HG02840 (cell line): ENCODE results near the gene OR4F16.
"Not testable (repeated sequence)": the region's sequence is repeated elsewhere in the genome, so short reads cannot be mapped to it uniquely, and the experiment has no call there.

ENCODE experiments used
- ATAC-seq: cut with Tn5 transposase; IDR thresholded peaks from one replicate; pipeline ENCODE4 v1.9.1; 2021; ENCODE audit warnings: mild to moderate bottlenecking, moderate library complexity, moderate number of reproducible peaks; ENCODE audit not compliant: unreplicated experiment, low FRiP score

OR4F16 gene

GRCh38 chr1:686554-686953 is at the start of gene OR4F16:
OR4F16 (minus strand) TSS chr1:686654; CDS start chr1:686654, 0 bp downstream.
- not testable (repeated sequence) for ATAC-seq

DNA sequence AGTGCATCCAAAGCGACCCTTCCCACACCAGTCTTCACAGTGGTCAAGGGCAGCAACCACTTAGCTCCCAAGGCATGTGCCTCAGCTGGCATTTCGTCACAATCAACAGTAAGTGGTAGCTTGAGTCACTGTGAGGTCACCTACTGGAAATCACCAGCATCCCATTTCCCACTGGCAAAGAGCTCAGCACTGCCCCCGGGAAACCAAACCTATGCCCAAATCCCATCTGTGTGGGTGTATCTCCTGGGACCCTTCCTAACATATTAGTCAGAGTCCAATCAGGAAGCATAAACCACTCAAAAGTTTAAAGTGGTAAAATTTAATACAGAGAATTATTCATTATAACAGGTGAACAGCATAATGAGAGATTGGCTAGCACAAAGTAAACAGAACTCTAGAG is 47.2 kb upstream of the OR4F16 start:
- ATAC-seq, result not testable (repeated sequence)

DNA sequence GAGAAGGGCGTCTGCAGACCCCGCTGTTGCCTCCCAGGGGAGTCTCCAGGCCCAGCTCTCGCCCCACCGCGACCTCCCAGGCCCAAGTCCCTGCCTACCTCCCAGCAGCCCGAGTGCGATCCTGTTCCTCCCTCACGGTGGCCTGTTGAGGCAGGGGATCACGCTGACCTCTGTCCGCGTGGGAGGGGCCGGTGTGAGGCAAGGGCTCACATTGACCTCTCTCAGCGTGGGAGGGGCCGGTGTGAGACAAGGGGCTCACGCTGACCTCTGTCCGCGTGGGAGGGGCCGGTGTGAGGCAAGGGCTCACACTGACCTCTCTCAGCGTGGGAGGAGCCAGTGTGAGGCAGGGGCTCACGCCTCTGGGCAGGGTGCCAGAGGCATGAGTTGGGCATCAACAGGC is 40.6 kb upstream of the OR4F16 start:
- ATAC-seq, result not testable (repeated sequence)
